SIG-M5 treated with dmso at 0.1 percent for 504 hours (cell line): ENCODE measurements around the gene FUT6.

ENCODE experiments used
- DNase-seq: peaks from one replicate; lab custom pipeline; 2025; ENCODE audit not compliant: unreplicated experiment; lab: John Stamatoyannopoulos, UW

FUT6 gene

DNA sequence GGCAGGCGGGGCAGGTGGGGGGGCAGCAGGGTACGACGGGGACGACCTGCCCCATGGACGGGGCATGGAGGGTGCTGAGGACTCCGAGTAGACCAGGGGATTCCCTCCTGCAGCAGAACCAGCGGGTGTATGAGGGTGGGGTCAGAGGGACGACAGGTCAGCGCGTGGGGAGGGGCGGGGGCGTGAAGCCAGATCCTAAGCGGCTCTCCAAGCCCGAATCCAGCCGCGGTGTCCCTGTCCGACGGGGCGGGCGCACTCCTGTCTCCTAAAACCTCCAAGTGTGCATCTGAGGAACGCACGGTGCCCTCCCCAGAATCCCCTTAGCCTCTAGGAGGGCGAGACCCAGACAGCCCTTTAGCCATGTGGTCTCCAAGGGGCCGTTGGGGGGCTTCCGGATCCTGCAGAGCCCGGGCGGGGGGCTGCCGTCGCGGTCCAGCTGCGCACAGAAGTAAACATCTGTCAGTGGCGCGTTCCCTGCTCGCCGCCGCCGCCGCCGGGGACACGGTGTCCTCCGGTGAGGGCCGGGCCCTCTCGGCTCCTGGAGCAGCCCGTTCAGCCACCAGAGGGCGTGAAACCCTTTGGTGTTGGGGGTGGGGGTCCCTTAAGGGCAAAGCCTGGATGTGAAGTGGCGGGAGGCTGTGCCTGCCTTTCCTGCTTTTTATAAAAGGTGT lies 33.9 kb downstream of the FUT6 start:
- peak; percentile 50 for DNase-seq

DNA sequence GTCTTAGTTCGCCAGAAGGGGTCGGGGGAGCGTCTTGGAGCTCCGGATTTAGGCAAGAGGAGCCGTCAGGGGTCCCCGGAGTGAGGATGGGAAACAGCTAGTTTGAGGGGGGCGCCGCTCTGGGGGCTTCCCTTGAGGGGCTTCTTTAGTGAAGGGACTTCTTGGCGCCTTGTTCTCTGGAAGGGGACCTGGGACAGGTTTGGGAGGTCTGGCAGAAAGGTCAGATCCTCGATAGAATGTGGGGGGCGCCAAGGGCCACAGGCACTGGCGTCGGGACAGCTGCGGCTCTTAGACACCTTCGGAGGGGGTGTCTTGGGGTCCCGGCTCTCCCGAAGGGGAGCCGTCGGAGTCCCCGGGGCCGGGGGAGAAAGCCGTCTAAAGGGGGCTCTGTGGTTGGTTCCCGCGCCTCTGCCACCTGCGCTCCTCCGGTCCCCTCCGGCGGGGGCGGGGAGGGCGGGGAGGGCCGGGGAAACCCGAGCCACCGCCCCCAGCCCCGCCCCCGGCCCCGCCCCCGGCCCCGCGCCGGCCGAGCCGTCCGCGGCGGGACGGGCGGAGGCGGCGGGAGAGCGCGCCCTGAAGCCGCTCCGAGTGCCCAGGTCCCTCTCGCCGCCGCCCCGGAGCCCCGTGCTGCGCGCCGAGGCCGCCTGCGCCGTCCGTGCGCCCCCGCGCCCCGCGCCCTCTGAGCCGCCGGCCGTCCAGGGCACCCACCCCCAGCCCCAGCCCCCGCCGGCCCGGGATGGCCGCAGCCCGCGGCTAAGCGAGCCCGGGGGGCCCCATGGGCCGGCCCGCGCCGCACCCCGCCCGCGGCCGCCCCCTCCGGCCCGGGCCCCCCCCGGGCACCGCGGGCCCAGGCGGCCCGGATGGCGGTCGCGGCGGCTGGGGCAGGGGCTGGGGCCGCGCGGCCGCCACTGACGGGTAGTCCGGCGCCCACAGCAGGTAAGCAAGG lies 34.7 kb downstream of the FUT6 start, which contains the start of gene NRTN:
Gene NRTN (plus strand): TSS at position 552 of the 946 bp plus-strand sequence. CDS start 19,099 bp downstream, outside the sequence.
- DNase-seq = no peak

DNA sequence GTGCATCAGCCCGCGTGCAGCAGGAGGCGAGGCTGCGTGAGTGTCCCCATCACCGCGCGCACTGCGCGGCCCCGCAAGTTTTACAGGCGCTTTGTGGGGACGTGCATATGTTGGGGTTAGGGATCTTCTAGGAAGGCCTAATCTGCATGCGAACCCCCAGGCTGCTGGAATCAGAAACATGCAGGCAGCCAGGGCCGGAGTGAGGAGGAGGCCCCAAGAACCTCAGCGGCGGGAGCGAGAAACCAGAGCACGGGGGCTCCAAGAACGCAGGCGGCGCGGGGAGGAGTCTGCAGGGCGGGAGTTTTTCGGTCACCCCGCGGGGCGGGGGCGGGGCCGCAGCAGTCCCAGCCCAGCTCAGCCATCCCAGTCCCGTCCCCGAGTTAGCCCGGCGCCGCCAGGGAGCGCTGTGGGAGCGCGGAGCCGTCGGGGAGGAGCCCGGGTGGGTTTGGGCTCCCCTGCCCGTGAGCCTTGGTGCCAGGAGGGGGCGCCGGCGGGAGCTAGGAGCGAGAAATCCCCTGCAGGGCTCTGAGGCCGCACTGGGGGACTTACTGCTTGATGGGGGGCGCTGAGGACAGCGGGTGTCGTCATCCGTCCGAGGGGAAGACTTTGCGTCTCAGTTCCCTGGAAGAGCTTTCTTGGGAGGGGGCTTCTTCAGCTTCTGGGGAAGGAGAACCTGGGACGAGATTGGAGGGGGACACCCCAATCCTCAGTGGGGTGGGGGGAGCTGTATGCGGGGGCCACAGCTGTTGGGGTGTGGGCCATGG lies 35.6 kb downstream of the FUT6 start:
- DNase-seq = peak; percentile 85

DNA sequence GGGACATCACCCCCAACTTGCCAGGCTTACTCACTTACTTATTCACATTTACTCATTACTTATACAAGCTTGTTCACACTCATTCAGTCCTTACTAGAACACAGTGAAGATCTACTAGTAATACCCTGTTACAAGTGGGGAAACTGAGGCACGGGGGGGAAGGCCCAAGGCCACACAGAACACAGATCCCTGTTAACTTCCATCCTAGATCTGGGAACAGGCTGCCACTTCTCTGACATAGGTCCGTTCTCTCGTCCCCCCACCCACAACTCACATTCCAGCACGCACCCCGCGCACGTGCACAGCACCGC lies 36.1 kb downstream of the FUT6 start:
- no peak for DNase-seq

DNA sequence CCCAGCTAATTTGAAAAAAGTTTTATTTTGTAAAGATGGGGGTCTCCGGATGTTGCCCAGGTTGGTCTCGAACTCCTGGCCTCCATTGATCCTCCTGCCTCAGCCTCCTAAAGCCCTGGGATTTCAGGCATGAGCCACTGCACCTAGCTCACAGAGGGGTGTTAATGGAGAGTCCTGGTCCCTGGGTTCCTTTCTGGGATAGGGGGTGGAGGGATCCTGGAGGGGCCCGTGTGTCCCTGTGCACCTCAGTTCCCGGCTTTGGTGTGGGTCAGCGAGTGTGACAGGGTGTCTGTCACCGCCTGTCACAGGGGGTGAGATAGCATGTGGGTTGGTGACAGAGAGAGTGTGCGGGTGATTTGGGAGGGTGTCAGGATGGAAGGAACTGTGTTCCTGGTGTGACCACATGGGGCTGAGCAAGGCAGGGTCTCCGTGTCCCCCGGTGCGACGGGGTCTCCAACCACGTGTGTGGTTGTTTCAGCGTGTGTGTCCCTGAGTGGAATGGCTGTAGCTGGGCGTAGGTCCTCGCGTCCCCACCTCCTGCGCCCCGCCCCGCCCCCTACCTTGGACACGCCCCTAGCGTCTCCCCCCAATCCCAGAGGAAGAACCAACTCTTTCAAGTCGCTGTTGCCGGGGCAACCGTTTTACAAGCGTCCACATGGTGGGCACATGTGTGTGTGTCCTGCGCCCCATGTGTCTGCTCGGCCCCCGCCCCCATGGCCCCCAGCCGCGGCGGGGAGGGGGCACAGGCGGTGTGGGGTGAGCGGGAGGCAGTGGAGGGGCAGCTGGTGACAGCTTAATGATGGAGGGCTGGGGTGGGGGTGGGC lies 37.5 kb downstream of the FUT6 start:
- no peak for DNase-seq

DNA sequence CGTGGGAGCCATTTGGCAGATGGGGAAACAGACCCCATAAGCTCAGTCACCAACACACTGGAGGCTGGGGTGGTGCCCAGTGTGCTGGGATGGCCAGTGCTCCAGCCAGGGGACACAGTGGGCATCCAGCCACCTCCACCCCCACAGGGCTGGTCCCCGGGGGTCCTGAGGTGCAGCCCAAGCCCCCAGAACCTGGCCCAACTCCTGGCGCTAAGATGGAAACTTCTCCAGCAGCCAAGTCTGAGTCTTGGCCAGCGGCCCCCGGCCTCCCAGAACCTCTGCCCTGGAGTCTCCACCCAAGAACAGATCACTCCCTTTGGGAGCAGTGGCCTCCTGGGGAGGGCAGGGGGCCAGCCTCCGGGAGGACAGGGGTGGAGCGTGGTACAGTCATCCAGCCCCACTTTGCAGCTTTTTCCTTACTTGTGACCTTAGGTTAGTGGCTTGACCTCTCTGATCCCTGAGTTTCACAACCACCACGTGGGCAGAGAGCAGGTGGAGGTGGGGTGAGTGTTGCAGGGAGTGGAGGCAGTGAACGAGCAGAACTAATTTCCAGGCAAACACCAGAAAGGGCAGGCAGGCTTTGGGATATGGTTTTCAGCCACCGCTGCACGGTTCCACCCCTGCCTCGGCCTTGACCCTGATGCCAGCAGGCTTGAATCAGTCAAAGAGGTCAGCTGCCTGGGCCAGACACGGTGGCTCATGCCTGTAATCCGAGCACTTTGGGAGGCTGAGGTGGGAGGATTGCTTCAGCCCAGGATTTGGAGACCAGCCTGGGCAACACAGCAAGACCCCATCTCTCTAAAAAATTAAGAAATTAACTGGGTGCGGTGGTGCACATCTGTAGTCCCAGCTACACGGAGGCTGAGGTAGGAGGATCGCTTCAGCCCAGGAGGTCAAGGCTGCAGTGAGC lies 38.9 kb downstream of the FUT6 start:
- DNase-seq = no peak

DNA sequence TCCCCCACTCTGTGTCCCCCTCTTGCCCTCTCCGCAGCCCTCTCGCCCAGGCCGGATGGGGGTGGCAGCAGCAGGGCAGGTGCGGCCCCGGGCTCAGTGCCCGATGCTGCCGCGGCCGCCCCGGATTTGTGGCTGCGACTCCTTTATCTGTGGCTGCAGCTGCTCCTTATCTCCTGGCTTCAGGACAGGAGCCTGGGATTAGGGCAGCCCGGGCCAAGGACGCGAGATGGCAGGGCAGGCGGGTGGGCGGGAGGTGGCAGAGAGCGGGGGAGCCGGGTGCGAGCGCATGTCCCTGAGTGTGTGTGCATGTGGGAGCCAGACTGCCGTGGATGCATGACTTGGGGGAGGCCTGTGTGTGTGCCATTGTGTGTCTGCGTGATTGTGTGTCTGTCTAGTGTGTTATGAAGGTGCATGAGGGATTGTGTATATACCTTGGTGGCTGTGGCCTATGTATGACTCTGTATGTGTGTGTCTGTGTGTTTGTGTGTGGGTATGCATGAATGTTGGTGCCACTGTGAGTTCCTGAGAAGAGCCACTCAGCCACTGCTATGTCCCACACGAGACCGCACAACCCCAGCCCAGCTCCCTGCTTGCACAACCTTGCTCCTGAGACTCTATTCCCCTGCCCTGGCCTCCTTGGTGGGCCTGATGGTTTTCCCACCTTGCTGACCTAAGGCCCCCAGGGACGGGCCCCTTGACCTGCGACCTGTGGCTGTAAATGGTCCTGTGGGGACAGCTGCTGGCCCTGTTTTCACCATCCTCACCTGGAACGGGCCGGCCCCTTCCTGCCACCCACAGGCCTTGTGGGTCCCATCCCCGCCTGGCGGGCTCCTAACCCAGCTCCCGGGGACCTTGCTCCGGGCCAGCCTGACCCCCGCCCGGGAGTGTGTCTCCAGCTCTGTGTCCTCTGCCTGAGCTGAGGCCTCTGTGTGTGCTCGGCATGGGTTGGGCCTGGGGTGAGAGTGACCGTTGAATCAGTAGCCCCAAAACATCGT lies 40.0 kb downstream of the FUT6 start:
- no peak for DNase-seq

DNA sequence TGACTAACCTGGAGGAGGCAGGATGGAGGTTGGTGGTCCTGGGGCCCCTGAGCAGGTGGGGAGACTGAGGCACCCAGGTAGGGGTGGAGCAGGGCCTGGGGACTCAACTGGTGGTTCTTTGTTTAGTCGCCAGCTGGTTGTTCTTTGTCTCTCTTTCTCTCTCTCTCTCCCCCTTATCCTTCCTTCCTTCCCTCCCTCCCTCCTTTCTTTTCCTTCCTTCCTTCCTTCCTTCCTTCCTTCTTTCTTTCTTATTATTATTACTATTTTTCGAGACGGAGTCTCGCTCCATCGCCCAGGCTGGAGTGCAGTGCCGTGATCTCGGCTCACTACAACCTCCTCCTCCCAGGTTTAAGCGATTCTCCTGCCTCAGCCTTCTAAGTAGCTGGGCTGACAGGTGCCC lies 41.3 kb downstream of the FUT6 start:
- DNase-seq = no peak

DNA sequence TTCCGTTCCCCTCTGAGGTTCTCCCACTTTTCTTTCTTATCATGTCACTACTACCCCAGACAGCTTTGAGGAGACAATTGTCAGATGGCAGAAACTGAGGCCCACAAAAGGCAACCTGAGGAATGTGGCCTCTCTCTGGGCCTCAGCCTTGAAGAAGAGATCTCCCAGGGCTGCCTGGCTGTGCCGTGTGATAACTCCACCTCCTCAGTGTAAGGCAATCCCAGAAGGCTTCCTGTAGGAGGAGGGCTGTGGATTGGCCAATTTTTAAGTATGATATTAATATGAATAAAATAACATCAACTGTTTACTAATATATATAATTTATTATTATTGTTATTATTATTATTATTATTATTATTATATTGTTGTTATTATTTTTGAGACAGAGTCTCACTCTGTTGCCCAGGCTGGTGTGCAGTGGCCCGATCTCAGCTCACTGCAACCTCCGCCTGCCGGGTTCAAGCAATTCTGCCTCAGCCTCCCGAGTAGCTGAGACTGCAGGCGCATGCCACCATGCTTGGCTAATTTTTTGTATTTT lies 44.1 kb downstream of the FUT6 start:
- DNase-seq = no peak

DNA sequence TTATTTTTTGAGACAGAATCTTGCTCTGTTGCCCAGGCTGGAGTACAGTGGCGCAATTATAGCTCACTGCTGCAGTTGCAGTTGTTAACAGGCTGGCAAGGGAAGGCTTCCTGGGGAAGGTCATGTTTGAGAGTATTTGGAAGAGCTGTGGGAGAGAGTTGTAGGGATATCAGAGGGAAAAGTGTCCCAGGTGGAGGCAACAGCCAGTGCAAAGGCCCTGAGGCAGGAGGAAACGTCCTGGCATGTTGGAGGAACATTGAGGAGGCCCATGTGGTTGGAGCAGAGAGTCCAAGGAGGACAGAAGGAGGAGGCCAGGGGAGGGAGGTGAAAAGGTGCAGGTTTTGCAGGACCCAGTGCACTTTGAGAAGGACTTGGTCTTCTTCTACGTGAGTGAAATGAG lies 46.3 kb downstream of the FUT6 start:
- DNase-seq = no peak

DNA sequence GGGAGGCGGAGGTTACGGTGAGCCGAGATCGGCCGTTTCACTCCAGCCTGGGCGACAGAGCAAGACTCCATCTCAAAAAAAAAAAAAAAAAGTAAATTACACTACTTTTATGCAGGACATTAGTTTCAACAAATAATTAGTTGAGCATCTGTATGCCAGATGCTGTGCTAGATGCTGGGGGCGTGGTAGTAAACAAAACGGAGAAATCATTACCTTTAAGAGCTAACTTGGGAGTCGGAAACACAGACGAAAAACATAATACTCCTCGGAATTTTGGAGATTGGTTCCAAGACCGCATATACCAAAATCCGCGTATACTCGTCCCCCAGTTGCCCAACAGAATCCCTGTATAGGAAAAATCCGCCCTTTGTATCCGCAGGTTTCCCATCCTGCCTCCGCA lies 47.3 kb downstream of the FUT6 start:
- DNase-seq = no peak

DNA sequence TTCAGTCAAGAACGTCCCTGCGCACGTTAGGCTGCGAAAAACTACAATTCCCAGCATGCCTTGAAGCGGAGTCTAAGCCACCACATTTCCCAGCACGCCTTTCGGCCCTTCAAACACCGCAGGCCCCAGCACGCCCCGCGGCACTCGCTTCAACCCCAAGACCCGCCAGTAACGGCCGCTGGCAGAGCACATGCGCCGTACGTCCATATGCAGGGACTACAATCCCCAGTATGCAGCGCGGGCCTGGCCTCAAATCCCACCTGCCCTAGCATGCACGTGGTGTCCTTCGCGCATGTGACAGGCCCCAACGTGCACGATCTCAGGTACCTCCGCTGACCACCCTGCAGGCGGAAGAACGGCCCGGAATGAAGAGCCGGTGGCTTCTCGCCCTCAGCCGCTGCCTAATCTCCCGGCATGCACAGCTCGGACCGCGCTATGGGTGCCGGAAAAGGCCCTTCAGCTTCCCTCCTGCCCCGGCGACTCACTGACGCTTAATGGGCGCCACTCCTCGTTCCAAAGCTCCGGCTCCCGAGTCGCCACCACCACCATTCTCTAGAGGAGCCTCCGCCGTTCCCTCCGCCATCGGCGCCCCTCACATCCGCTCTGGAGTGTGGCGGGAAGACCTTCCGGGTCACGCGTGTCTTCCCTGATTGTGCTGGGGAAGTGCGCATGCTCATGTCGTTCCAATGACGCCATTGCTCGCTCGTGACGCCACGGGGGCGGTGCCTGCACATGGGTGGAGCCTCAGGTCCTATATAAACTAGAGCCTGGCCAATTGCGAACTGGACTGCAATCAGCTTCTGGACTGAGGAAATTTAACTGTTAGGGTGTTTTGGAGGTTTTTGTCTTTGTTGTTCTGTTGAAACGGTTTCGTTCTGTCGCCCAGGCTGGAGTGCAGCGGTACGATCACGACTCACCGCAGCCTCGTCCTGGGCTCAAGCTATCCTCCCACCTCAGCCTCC lies 48.7 kb downstream of the FUT6 start, which contains the start of gene DUS3L:
Gene DUS3L (minus strand): TSS at position 605 of the 962 bp plus-strand sequence. CDS start 22 bp downstream, at position 583.
- DNase-seq = peak; percentile 96

DNA sequence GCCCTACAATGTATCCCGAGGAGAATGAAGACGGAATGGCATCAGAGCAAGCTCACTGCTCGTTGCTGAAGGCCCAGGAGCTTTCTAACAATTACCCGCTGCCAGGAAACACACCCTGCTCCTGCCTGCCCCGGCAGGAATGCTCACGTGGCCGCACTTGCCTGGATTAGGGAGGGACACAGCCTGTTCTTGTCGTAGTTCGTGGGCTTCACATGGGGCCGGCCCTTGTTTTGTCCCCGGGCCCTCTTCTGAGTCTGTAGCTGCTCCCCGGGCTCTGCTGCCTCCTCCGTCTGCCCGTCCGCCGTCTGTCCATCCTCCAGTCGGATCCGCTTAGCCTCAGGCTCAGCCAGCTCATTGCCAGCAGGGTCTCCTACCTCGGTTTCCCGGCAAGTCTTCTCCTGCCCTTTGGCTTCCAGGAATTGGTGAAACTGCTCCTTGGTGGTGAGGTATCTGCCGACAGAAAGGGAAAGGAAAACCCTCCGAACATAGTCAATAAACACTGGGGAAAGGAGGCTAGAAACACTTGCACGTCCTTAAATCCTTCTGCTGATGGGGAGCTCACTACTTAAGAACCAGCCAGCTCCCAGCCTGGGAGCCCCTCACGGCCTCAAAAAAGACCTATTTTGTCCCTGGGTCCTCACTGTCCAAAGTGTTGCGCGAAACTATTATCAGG lies 49.5 kb downstream of the FUT6 start:
- no peak for DNase-seq

DNA sequence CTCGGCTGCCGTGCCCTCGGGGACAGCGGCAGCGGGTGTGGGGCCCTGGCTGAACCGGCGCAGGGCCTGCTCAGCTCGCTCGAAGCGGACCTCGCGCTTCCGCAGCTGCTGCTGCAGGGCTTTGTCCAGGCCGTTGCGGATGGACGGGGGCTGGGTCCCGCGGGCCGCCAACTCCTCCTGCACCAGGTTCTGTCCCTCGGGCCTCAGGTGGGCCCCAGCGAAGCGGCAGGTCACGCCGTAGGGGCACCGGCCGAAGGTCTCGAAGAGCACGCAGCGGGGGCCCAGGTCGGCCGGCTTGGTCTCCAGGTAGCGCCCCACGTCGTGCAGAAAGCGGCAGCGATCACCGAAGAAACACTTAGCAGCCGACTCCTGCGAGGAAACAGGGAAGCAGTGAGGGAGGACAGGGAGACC lies 50.1 kb downstream of the FUT6 start:
- DNase-seq = no peak

DNA sequence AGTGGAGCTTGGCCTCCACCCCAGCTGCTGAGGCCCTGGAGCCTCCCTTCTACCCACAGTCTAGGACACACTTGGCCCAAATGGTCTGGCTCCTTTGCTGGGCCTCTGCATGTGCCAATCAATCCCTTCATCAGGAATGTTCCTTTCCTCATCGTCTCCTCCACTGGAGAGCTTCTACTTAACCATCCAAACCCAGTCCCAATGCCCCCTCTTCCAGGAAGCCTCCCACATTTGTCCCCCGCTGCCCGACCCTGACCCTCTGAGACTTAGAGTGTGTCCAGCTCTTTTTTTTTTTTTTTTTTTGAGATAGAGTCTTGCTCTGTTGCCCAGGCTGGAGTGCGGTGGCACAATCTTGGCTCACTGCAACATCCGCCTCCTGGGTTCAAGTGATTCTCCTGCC lies 51.1 kb downstream of the FUT6 start:
- DNase-seq = no peak

DNA sequence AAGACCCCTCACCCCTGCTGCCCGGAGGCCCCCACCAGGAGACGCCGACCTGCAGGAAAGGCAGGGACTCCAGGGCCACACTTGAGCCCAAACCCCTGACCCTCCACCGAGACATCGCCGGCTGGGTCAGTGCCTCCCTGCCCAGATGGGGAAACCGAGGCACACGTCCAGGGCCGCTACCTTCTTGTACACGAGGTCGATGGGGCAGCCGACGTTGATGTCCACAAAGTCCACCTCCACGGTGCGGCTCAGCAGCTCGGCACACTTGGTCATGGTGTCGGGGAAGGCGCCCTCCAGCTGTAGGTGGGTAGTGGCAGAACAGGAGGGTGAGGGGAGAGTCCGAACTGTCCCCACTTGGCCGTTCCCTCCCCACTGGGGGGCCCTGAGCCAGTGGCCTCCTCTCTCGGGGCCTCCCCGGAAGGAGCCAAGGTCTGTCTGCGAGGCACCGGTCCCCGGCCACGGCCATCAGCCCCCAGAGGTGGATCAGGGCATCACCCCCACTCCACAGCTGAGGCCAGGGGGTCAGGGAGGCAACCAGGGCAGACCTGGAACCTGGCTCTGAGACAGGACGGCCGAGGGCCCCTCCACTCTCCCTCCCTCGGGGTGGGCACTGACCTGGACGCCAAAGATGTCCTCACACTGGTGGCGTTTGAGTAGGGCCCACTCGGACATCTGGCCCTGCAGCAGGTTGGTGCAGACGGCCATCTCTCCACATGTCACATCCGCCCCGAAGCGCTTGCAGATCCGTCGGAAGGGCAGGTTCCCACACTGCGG lies 51.9 kb downstream of the FUT6 start:
- no peak for DNase-seq
